H9 (cell line): Measurements from ENCODE around the gene PARP1. TPM values are rescaled to one million over a fixed set of nuclear protein-coding genes. Genes with fewer than 3 reads are reported as not detected.

Experiments
- DNase-seq: peaks from one replicate; pipeline ENCODE4 v3.0.0-alpha.2; 2017
- H2AFZ ChIP-seq: one replicate; pipeline ENCODE4 v1.6.1; 2013; ENCODE audit warnings: mild to moderate bottlenecking, low read length, control low read depth, moderate library complexity
- H2AK5ac ChIP-seq: 2 replicates; pipeline ENCODE4 v1.6.1; 2013; ENCODE audit warnings: low read length, control low read depth, mixed read lengths; ENCODE audit not compliant: insufficient read length
- H2BK120ac ChIP-seq: one replicate; pipeline ENCODE4 v1.6.1; 2013; ENCODE audit warnings: low read depth, mild to moderate bottlenecking, low read length, control low read depth, inconsistent platforms; ENCODE audit not compliant: poor library complexity, severe bottlenecking
- H2BK12ac ChIP-seq: 2 replicates; pipeline ENCODE4 v1.6.1; 2013; ENCODE audit warnings: low read length, control low read depth, mixed read lengths, low read depth; ENCODE audit not compliant: insufficient read length
- H2BK15ac ChIP-seq: 2 replicates; pipeline ENCODE4 v1.6.1; 2013; ENCODE audit warnings: low read depth, low read length, control low read depth
- H2BK20ac ChIP-seq: one replicate; pipeline ENCODE4 v1.6.1; 2013; ENCODE audit warnings: low read depth, mild to moderate bottlenecking, low read length, control low read depth, inconsistent platforms; ENCODE audit not compliant: poor library complexity, severe bottlenecking
- H2BK5ac ChIP-seq: 2 replicates; pipeline ENCODE4 v1.6.1; 2013; ENCODE audit warnings: low read length, control low read depth, mixed read lengths; ENCODE audit not compliant: insufficient read length
- H3K14ac ChIP-seq: 2 replicates; pipeline ENCODE4 v1.6.1; 2013; ENCODE audit warnings: low read length, control low read depth; ENCODE audit not compliant: insufficient read depth
- H3K18ac ChIP-seq: 2 replicates; pipeline ENCODE4 v1.6.1; 2013; ENCODE audit warnings: low read depth, mild to moderate bottlenecking, mixed read lengths, low read length, control low read depth; ENCODE audit not compliant: insufficient read length
- H3K23ac ChIP-seq: 2 replicates; pipeline ENCODE4 v1.6.1; 2013; ENCODE audit warnings: low read length, control low read depth, mixed read lengths, low read depth; ENCODE audit not compliant: insufficient read length
- H3K23me2 ChIP-seq: 2 replicates; pipeline ENCODE4 v1.6.1; 2013; ENCODE audit warnings: low read depth, mild to moderate bottlenecking, mixed read lengths, low read length, control low read depth; ENCODE audit not compliant: insufficient read length, poor library complexity, severe bottlenecking
- H3K27ac ChIP-seq: 2 replicates; pipeline ENCODE4 v1.5.1; 2013; ENCODE audit warnings: low read length, control low read depth, mixed read lengths, low read depth; ENCODE audit not compliant: insufficient read length
- H3K27me3 ChIP-seq: 2 replicates; pipeline ENCODE4 v1.6.1; 2013; ENCODE audit warnings: low read length, control low read depth, inconsistent platforms; ENCODE audit not compliant: insufficient read depth
- H3K4ac ChIP-seq: 2 replicates; pipeline ENCODE4 v1.6.1; 2013; ENCODE audit warnings: low read depth, mild to moderate bottlenecking, control low read depth, inconsistent platforms, low read length, moderate library complexity
- H3K4me1 ChIP-seq: 2 replicates; pipeline ENCODE4 v1.6.1; 2013; ENCODE audit warnings: low read length, control low read depth, inconsistent platforms; ENCODE audit not compliant: insufficient read depth
- H3K4me2 ChIP-seq: 2 replicates; pipeline ENCODE4 v1.6.1; 2013; ENCODE audit warnings: low read length, control low read depth, mixed read lengths; ENCODE audit not compliant: insufficient read length, insufficient read depth
- H3K56ac ChIP-seq: 2 replicates; pipeline ENCODE4 v1.6.1; 2013; ENCODE audit warnings: low read depth, mild to moderate bottlenecking, mixed read lengths, low read length, control low read depth; ENCODE audit not compliant: insufficient read length
- H3K79me1 ChIP-seq: 2 replicates; pipeline ENCODE4 v1.6.1; 2013; ENCODE audit warnings: low read depth, mild to moderate bottlenecking, moderate library complexity, low read length, control low read depth, inconsistent platforms; ENCODE audit not compliant: insufficient read depth, poor library complexity, severe bottlenecking
- H3K79me2 ChIP-seq: 2 replicates; pipeline ENCODE4 v1.6.1; 2013; ENCODE audit warnings: low read length, control low read depth, inconsistent platforms; ENCODE audit not compliant: insufficient read depth
- H3K9ac ChIP-seq: 2 replicates; pipeline ENCODE4 v1.6.1; 2013; ENCODE audit warnings: low read length, control low read depth, mixed read lengths; ENCODE audit not compliant: insufficient read length; ENCODE audit errors: extremely low read depth
- H3K9me3 ChIP-seq: one replicate; pipeline ENCODE4 v1.6.1; 2013; ENCODE audit warnings: low read depth, low read length, inconsistent platforms; ENCODE audit not compliant: control insufficient read depth
- H3T11ph ChIP-seq: one replicate; pipeline ENCODE4 v1.6.1; 2013; ENCODE audit warnings: mild to moderate bottlenecking, low read length, control low read depth, inconsistent platforms
- H4K20me1 ChIP-seq: one replicate; pipeline ENCODE4 v1.6.1; 2013; ENCODE audit not compliant: control insufficient read depth, insufficient read length, insufficient read depth
- H4K5ac ChIP-seq: 2 replicates; pipeline ENCODE4 v1.6.1; 2013; ENCODE audit warnings: low read depth, mild to moderate bottlenecking, mixed read lengths, low read length, control low read depth; ENCODE audit not compliant: insufficient read length
- H4K8ac ChIP-seq: replicated peaks from 2 replicates; pipeline ENCODE4 v1.6.1; 2013; ENCODE audit warnings: low read length, control low read depth, mixed read lengths, low read depth; ENCODE audit not compliant: insufficient read length
- H4K91ac ChIP-seq: 2 replicates; pipeline ENCODE4 v1.6.1; 2013; ENCODE audit warnings: low read depth, mild to moderate bottlenecking, moderate library complexity, mixed read lengths, low read length, control low read depth; ENCODE audit not compliant: insufficient read length
- H3K27ac Mint-ChIP-seq, 3 experiments: 2 replicates in 2 of 3; 3 replicates in 1 of 3; pipeline ENCODE4 v1.8.0; 2020 to 2021; ENCODE audit warnings: mixed read lengths in 3 of 3, mild to moderate bottlenecking in 1 of 3, moderate library complexity in 1 of 3
- H3K27me3 Mint-ChIP-seq: 2 replicates; pipeline ENCODE4 v1.8.0; 2021; ENCODE audit warnings: low read depth, mild to moderate bottlenecking, moderate library complexity, mixed read lengths
- H3K36me3 Mint-ChIP-seq, 3 experiments: 2 replicates in 2 of 3; 3 replicates in 1 of 3; pipeline ENCODE4 v1.8.0; 2020 to 2021; ENCODE audit warnings: low read depth in 3 of 3, mixed read lengths in 3 of 3; ENCODE audit not compliant: insufficient read depth in 1 of 3
- H3K4me1 Mint-ChIP-seq, 2 experiments: 2 replicates each; pipeline ENCODE4 v1.8.0; 2020; ENCODE audit warnings: mixed read lengths in 2 of 2
- H3K4me3 Mint-ChIP-seq, 2 experiments: 2 replicates in 1 of 2; 3 replicates in 1 of 2; pipeline ENCODE4 v1.8.0; 2020 to 2021; ENCODE audit warnings: mild to moderate bottlenecking in 2 of 2, mixed read lengths in 2 of 2, moderate library complexity in 1 of 2
- H3K9me3 Mint-ChIP-seq, 2 experiments: 2 replicates in 1 of 2; 3 replicates in 1 of 2; pipeline ENCODE4 v1.8.0; 2020; ENCODE audit warnings: mild to moderate bottlenecking in 2 of 2, mixed read lengths in 2 of 2, moderate library complexity in 1 of 2
- WGBS: extraction: QIAGEN DNeasy Blood & Tissue Kit; methylation state at CpG from one replicate; pipeline ENCODE4 v1.1.7; 2013; ENCODE audit warnings: missing lambda C conversion rate, low lambda C conversion rate, mixed read lengths; ENCODE audit not compliant: insufficient read length; ENCODE audit errors: extremely low coverage; 5-methylcytosine and 5-hydroxymethylcytosine counted together
- total RNA-seq: library from RNA; stranded (reverse); gene quantifications from 2 replicates; pipeline ENCODE4 v1.2.1, GENCODE V29; 2021
- TF ChIP-seq, protein P1 (sequence below): fragments of 200-600 bp; sonication (generic); conservative IDR thresholded peaks from 3 replicates; pipeline ENCODE4 v1.8.0; 2021; ENCODE audit warnings: antibody characterized with exemption, mild to moderate bottlenecking

PARP1 gene
- total RNA-seq, 1 experiment from 2014 or later = 337 TPM

DNA sequence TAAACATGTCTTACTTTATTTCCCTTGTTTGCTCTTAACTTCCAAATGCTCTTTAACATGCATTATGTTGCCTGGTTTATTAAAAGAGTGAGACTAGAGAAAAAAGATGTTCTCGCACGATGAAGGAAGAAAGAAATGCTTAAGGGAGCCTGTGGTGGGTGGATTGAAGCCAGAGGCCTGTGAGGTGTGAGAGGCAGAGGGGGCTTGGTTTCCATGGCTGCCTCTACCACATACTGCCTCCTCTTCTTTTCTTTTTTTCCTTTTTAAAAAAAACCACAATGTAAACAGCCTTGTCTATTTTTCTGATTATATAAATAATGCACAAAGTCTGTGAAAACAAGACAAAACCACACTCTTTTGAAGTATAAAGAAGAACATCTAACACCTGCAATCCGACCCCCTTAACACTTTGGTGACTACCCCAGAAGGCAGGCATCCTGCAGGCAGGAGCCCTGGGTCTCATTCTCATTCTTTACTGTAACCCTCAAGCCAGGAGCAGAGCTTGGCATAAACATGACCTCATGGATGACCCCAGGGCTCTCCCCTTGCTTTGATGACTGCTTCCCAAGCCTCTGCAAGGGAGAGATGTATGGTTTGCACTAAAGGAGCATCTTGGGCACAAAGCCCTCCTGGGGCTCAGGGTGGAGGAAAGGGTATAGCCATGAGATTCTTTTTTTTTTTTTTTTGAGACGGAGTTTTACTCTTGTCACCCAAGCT lies 10.1 kb upstream of the PARP1 start:
- no peak overlapping the region for H2BK15ac ChIP-seq
- H3K79me1 ChIP-seq = no peaks in the 10 kb centered on the region
- no peak overlapping the region for H3K18ac ChIP-seq
- no peak overlapping the region for H3K56ac ChIP-seq
- no peak overlapping the region for H3K4ac ChIP-seq
- no peak overlapping the region for H2BK20ac ChIP-seq
- no peak overlapping the region for H3K9ac ChIP-seq
- no CpG with 5 or more reads among the region's 4 CpGs for WGBS
- Mint-ChIP-seq H3K27ac (no peak overlapping the region), H3K4me1 (peaks cover 11 to 12% of the 10 kb centered on the region in 2 experiments), H3K27me3 (peaks cover 1% of the 10 kb centered on the region), H3K4me3 (no peak overlapping the region), H3K9me3 (no peaks in the 10 kb centered on the region), H3K36me3 (no peaks in the 10 kb centered on the region)
- no peaks in the 10 kb centered on the region for H4K20me1 ChIP-seq
- no peak overlapping the region for H4K8ac ChIP-seq
- no peak overlapping the region for H3K4me2 ChIP-seq
- H3K4me1 ChIP-seq = no peaks in the 10 kb centered on the region
- H2AFZ ChIP-seq = no peak overlapping the region
- no peak overlapping the region for H2BK120ac ChIP-seq
- no peak overlapping the region for H4K5ac ChIP-seq
- no peak overlapping the region for H3K14ac ChIP-seq
- TF ChIP-seq, protein P1, sequence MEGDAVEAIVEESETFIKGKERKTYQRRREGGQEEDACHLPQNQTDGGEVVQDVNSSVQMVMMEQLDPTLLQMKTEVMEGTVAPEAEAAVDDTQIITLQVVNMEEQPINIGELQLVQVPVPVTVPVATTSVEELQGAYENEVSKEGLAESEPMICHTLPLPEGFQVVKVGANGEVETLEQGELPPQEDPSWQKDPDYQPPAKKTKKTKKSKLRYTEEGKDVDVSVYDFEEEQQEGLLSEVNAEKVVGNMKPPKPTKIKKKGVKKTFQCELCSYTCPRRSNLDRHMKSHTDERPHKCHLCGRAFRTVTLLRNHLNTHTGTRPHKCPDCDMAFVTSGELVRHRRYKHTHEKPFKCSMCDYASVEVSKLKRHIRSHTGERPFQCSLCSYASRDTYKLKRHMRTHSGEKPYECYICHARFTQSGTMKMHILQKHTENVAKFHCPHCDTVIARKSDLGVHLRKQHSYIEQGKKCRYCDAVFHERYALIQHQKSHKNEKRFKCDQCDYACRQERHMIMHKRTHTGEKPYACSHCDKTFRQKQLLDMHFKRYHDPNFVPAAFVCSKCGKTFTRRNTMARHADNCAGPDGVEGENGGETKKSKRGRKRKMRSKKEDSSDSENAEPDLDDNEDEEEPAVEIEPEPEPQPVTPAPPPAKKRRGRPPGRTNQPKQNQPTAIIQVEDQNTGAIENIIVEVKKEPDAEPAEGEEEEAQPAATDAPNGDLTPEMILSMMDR = no peak
- no peak overlapping the region for H3K27ac ChIP-seq
- no peaks in the 10 kb centered on the region for H3K23me2 ChIP-seq
- H2AK5ac ChIP-seq = no peak overlapping the region
- no peak overlapping the region for H3K23ac ChIP-seq
- H3T11ph ChIP-seq = no peak overlapping the region
- H3K27me3 ChIP-seq = no peaks in the 10 kb centered on the region
- peak; percentile 29 for DNase-seq
- H2BK12ac ChIP-seq = no peak overlapping the region
- no peak overlapping the region for H2BK5ac ChIP-seq
- H4K91ac ChIP-seq = no peak overlapping the region
- no peaks in the 10 kb centered on the region for H3K9me3 ChIP-seq
- H3K79me2 ChIP-seq = no peaks in the 10 kb centered on the region
